ENCODE data around the gene TTC33.
A peak's percentile ranks its signal among the peaks of the same experiment; 100 is the strongest.
"Not testable (repeated sequence)": the region's sequence is repeated elsewhere in the genome, so short reads cannot be mapped to it uniquely, and the experiment has no call there.

Gene TTC33

DNA sequence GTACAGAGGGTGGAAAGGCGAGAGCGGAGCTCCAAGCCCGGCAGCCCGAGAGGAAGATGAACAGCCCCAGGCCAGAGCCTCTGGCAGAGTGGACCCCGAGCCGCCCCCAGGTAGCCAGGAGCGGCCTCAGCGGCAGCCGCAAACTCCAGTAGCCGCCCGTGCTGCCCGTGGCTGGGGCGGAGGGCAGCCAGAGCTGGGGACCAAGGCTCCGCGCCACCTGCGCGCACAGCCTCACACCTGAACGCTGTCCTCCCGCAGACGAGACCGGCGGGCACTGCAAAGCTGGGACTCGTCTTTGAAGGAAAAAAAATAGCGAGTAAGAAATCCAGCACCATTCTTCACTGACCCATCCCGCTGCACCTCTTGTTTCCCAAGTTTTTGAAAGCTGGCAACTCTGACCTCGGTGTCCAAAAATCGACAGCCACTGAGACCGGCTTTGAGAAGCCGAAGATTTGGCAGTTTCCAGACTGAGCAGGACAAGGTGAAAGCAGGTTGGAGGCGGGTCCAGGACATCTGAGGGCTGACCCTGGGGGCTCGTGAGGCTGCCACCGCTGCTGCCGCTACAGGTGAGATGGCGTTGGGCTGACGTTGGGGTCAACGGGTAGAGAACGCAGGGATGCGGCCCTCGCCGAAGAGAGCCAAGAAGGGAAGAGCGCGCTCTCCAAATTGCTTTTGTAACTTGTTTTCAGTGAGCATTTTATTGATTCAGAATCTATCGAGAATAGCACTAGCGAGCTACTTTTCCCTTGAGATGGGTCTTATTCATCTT is 75.7 kb downstream of the TTC33 start, which contains the start of gene PTGER4:
Gene PTGER4 (plus strand): TSS at position 3 of the 769 bp plus-strand sequence. CDS start 1,079 bp downstream, outside the sequence.
- no peak for DNase-seq (ENCODE audit: low spot score)

DNA sequence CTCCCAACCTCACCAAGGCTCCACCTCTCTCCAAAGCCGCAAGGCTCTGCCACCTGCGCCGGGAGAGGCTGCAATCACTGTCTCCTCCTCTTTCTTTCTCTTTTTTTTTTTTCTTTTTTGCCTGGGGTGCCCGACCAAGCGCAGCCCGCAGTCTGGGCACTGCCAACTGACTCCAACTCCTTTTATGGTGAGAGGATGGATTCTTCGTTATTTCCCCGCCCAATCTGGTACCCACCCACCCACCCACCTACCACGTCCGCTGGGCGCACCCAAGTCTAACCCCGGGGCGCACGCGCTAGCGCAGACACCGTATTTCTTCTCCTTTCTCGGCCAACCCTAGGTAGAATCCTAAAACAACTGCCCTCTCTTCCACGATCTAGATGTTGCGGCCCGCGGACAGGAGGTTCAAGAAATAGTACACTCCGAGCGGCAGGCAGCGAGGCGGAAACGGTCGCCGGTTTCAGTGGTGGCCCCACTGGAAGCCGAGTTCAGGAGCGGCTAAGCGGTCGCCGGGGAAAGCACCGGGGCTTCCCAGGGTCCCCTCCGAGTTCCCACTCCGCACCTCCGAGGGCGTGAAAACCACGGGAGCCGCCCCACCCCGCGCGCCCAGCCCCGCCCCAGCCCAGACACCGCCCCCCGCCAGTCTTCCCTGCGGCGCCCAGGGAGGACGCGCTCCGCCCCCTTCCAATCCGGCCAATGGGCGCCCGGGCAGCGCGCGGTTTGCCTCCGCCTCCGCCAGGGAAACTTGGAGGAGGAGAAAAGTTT is 76.4 kb downstream of the TTC33 start:
- DNase-seq (ENCODE audit: low spot score): peak; percentile 92

DNA sequence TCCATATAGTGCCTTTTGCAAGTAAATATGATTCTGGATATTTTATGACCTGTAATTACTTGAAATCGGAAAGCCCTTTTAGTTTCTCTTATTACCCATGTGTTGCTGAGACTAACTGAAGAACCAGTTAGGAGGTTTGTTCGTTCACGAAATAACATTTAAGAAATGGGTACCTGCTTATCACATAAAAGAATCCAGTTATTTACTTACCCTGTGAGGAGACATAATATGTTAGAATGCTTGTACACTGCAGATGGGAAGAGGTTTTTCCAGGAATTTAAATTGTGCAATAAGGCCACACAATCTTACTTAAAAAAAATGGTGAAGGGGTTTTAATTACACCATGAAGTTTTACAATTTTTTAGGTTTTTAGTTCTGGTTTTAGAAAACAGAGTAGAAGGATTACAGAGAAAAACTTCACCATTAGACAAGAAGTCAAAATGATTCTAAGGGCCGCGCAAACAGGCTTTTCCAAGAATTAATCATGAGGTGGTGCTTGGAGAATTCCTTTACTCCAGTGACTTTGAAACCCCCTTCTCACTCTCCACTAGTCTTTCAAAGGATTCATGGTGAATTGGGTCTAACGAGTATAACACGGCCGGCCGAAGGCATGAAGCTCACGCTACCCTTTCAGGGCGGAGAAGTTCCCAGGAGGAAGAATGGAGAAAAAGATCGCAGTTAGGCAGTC is 77.2 kb downstream of the TTC33 start:
- DNase-seq (ENCODE audit: low spot score): no peak

DNA sequence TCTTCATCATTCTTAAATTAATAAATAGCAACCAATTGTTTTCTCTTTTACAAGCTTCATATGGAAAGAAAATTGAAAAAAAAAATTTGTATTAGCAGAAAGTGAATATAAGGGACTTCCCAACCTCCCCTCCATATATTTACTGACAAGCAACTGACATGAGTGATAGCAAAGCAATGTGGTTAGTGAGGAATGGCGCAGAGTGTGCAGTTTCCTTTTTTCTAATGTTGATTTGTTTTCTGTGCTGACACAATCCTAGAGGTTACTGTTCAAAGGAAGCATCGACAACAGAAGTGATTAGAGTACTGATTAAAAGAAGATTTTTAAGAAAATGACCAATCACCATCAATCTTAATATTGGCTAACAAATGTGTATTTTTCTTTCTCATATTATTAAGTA is 77.7 kb downstream of the TTC33 start:
- no peak for DNase-seq (ENCODE audit: low spot score)

DNA sequence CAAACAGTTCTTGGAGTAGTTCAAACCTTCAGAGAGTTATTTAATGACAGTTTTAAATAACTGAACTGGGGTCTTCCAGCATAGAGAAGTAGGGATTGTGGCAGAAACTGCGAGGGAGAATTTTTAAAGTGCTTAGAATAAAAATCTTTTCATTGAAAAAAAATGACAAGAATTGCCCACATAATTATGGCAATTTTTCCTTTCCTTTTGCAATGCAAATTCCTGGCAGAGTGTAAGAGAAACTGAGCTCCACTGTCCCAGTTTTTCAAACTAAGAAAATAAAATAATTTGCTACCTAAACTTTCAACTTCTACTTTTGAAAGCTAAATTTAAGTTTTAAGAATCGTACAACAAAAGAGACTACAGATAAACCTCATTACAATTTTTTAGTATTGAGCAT is 78.3 kb downstream of the TTC33 start:
- DNase-seq (ENCODE audit: low spot score): no peak

DNA sequence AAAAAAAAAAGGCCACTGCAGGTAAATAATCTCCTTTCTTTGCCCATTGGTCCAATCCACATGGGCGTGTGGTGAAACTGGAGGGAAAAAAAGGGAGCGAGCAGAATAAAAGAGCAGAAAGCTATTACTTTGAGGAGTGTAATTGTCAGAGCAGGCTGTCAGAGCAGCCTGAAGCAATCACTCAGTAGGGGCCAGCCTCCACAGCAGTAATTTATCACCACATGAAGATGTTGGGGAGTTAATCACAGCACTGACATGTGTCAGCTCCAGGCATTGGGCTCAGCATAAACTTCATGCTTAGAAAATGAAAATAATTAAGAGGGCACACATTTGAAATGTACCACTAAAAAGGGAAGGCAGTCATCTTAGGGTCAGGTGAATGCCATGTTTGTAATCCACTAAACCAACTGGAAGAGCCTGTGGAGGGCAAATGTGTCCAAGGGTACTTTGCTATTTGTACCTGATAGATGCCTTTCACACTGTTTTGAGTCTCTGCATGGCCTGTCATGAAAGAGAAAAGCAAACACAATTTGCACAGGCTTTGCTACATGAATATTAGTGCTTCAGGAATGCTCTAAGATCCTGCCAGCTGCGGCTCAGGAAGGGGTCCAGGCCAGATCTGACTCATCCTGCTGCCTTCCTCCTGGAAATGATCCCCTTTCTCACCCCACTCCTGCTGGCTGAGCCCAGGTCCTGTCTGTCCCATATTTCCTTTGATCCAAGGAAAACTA is 79.0 kb downstream of the TTC33 start:
- DNase-seq (ENCODE audit: low spot score): no peak

DNA sequence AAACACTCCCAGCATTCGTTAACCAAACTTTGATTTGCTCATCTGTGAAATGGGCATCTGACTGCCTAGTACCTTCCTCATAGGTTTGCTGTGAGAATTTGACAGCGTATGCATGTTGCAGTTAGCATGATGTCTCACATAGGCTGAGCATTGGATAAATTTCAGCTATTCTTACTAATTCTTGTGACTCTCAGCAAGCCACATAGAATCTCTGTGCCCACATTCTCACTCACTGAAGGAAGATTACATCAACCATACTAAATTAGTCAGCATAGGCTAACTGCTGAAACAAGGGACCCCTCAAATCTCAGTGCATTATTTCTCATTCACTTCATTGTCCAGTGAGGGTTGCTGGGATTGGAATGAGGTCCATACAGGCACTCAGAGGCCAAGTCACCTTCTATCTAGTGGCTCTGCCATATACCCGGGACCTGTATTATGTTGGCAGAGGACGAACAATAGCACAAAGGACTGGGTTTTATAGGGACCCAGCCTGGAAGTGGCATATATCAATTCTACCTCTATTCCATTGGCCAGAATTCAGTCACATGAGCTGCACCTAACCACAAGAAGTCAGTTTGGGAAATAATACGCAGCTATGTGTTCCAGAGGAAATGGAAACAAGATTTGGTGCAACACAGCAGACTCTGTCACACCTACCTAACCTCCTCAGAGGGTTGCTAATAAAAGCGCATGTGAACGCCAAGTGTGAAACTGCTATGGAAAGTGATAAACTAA is 80.2 kb downstream of the TTC33 start:
- DNase-seq (ENCODE audit: low spot score): no peak

DNA sequence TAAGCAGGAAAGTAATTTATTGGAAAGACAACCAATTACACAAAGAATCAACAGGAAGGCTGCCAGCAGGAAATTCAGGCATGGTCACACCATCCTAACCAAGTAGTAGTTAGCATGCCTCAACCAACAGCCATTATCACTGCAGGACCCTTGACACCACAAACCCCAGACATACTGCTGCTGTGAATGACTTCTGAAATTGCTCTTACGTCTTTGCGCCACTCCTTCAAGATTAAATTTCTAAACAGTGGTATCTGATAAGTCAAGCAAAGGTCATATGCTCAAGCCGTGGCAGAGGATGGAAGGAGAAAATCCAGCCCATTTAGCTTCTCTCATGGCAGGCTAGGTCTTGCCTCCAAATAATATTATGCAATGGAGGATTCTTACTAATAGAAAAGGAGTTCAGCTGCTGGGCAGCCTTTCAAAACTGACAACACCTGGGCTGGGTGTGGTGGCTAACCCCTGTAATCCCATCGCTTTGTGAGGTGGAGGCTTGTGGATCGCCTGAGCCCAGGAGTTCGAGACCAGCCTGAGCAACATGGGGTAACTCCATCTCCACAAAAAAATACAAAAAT is 81.0 kb downstream of the TTC33 start:
- DNase-seq (ENCODE audit: low spot score): no peak

DNA sequence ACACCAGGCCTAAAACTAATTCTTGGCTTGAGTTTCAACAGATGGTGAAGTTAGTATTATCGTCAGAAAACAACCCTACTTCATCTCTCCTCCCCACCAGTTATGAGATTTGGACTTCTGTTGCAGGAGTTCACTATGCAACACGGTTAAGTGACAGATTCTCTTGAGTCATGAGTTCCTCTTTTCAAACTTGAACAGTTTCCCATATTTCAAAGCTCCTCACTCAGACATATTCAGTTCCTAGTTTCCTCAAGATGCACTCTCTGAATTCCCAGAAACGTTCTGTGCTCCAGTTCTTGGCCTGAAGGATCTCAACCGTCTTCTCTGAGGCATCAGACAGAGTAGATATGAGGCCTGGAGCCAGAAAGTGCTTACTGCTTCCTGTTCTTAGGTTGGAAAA is 83.3 kb downstream of the TTC33 start:
- DNase-seq (ENCODE audit: low spot score): no peak

DNA sequence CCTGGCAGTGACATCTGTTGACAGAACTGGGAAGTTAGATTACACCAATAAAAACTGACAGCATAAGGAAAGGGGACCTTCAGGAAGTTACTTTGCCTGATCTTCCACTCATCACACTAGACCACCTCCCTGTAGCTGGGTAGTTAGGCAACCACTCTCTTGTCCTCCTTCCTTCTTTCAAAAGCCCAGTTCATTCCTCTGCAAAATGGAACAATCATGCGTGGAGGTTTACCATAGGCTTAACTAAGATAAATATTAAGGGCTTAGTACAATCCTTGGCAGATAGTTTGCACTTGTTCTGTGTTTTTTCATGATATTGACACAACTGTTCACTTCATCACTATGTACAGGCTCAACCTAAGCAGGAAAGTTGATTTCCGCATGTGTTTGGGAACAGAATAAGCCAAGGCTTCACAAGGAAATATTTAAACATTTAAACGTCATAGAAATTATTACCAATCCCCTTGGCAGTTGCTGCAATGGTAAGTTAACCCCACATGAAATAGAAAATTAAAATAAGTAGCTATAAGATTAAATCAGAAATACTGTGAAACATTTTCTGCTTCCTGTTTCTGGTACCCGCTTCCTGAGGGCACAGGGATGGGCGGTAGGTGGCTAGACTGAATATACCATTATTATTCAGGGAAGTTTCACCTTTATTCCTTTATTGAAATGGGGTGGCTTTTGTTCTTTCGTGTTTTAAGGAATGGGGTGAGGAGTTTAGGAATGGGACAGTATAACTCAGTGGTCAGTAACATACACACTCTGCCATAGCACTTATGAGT is 86.0 kb downstream of the TTC33 start:
- DNase-seq (ENCODE audit: low spot score): no peak

DNA sequence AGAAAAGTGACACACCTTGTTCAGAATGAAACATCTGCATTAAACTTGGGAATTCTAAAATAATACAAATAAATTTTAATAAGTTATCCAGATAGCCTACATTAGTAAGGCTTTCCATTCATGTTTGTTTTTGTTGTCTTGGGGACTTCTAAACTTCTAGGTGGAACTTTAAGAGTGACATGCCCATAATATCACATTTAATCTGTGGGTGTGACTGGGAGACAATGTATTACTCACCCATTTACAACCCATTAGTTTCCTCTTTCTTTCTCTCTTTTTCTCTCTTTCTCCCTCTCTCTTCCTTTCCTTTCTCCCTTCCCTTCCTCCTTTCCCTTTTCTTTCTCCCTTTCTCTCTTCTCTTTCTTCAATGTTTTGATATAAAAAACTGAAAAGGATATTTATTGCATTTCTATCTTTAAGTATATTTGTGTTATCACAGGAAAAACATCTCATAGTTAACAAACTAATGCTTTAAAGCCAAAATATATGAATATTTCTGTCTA is 88.5 kb downstream of the TTC33 start:
- no peak for DNase-seq (ENCODE audit: low spot score)

DNA sequence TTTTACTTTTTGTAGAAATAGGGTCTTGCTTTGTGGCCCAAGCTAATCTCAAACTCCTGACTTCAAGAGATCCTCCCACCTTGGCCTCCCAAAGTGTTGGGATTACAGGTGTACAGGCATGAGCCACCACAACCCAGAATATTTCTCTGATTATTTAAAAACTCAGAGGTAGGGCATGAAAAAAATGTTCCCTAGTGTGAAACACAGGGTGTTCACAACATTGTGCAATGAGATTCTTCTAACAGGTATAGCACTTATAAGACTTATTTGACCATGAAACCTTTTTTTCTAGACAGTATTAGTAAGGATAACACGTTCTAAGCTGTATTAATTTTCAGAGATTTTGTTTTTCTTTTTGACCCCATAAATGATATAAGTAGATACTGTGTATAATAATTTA is 89.1 kb downstream of the TTC33 start:
- no peak for DNase-seq (ENCODE audit: low spot score)

DNA sequence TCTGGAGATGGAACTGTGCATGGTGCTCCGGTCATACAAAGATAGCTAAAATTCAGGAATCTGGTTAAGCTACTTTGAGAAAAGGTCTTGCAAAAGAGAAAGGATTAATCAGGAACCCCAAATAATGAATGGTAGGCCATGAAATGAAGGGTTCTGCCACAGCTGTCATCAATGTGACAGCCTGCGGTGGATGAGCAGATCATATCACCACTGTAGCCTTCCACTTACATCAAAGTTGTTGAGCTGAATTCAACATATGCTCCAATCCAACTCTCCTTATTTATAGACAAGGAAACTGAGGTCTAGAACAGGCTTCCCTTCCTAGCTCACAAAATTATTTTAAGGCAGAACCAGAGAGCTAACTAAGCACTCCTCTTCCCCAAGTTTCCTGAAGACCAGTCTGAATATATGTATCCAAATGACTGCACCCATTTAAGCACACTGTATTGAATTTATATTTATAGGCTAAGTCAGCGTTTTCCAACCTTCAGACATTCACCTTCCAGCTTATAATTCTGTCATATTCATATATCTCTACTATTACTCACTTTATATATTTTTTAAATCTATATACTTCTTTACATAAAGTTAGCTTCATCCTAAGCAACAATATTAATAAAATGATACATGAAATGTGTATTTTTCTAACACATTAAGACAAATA is 90.0 kb downstream of the TTC33 start:
- no peak for DNase-seq (ENCODE audit: low spot score)

DNA sequence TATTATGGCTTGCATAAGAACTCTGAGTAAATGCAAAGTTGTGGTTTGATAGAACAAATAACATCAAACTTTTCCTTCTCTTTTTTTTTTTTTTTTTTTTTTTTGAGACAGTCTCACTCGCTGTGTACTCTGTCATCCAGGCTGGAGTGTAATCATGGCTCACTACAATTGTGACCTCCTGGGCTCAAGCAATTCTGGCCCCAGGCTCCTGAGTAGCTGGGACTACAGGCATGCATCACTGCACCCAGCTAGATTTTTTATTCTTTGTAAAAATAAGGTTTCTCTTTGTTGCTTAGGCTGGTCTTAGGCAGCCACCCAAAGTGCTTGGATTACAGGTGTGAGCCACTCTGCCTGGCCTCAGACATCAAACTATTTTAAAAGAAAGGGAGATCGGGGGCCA is 95.0 kb downstream of the TTC33 start:
- no peak for DNase-seq (ENCODE audit: low spot score)

DNA sequence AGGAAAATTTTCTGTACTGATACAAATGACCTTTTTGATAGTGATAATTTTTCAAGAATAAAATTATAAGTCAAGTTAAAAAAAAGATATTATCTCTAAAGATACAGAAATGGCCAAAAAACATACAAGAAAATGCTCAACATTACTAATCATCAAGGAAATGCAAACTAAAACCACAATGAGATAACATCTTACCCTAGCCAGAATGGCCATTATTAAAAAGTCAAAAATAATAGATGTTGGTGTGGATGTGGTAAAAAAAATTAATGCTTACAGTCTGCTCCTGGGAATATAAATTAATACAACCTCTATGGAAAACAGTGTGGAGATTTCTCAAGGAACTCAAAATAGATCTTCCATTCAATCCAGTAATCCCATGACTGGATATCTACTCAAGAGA is 99.0 kb downstream of the TTC33 start:
- no peak for DNase-seq (ENCODE audit: low spot score)

DNA sequence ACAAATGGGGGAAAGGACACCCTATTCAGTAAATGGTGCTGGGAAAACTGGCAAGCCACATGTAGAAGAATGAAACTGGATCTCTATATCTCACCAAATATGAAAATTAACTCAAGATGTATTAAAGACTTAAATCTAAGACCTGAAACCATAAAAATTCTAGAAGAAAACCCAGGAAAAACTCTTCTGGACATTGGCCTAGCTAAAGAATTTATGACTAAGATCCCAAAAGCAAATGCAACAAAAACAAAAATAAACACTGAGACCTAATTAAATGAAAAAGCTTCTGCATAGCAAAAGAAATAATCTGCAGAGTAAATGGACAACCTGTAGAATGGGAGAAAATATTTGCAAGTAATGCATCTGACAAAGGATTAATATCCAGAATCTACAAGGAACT is 99.7 kb downstream of the TTC33 start:
- DNase-seq (ENCODE audit: low spot score): not testable (repeated sequence)

DNA sequence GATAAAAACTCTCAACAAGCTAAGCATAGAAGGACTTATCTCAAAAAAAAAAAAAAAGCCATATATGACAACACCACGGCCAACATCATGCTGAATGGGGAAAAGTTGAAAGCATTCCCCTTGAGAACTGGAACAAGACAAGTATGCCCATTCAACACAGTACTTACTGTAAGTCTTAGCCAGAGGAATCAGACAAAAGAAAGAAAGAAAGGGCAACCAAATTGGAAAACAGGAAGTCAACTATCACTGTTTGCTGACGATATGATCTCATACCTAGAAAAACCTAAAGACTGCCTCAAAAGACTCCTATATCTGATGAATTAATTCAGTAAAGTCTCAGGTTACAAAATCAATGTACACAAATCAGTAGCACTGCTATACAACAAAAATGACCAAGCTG is 100.6 kb downstream of the TTC33 start:
- no peak for DNase-seq (ENCODE audit: low spot score)

DNA sequence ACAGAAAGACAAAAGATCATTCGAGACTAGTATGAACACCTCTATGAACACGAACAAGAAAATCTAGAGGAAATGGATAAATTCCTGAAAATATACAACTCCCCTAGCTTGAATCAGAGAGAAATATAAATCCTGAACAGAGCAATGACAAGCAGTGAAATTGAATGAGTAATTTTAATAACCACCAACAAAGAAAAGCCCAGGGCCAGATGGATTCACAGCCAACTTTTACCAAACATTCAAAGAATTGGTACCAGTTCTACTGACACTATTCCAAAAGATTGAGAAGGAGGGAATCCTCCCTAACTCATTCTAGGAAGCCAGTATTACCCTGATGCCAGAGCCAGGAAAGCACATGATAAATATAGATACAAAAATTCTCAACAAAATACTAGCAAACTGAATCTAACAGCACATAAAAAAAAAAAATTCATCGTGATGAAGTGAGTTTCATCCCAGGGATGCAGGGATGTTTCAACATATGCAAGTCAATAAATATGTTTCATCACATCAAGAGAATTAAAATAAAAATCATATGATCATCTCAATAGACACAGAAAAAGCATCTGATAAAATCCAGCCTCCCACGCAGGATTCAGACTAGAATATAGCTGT is 101.3 kb downstream of the TTC33 start:
- DNase-seq (ENCODE audit: low spot score): no peak

All from germinal center (tissue), 1 donor.